H1 (cell line): ENCODE measurements around the gene MAP2K7. TPM values are rescaled to one million over a fixed set of nuclear protein-coding genes. Genes with fewer than 3 reads are reported as not detected.

Source experiments
- POLR2AphosphoS5 ChIP-seq: IDR thresholded peaks from 2 replicates; pipeline ENCODE4 v1.6.1; 2011; ENCODE audit warnings: low read depth, low read length
- polyA plus RNA-seq, 7 experiments: library from polyadenylated mRNA; depleted of rRNA in 3 of 7; stranded (reverse) in 5 of 7; unstranded in 2 of 7; fragments of >200 nt in 5 of 7; fragments of 200-250 nt in 2 of 7; gene quantifications; 1 replicate in 5 of 7; 2 replicates in 1 of 7; 4 replicates in 1 of 7; pipeline versions ENCODE4 v1.2.1 to v1.2.3, GENCODE V29; 2011 to 2013; ENCODE audit warnings: missing spikeins in 2 of 7, mixed read lengths in 2 of 7
- total RNA-seq: library from RNA; stranded (reverse); fragmentation: NEBNext Ultra II Directional; extraction: Animal tissue kit (Norgen Biotek cat#: 25700); gene quantifications from 2 replicates; pipeline ENCODE4 v1.2.1, GENCODE V29; 2021
- TF ChIP-seq, protein P1 (sequence below): IDR thresholded peaks from 2 replicates; pipeline ENCODE4 v1.6.1; 2011; ENCODE audit warnings: low read depth, mild to moderate bottlenecking, low read length; ENCODE audit not compliant: insufficient read depth

The MAP2K7 gene
- total and polyA plus RNA-seq, 2 of the 8 experiments (the other 6 are each of a cell fraction or from before 2014, with no cell fraction given): 8.9 to 38.3 TPM

GRCh38 chr19:7907122-7907521 lies 3.4 kb downstream of the MAP2K7 start (continued):
- TF ChIP-seq, protein P1, sequence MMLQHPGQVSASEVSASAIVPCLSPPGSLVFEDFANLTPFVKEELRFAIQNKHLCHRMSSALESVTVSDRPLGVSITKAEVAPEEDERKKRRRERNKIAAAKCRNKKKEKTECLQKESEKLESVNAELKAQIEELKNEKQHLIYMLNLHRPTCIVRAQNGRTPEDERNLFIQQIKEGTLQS: no peak
- no peak for TF ChIP-seq POLR2AphosphoS5
